ENCODE data around the gene UBR3. TPM values are rescaled to one million over a fixed set of nuclear protein-coding genes. Genes with fewer than 3 reads are reported as not detected.
"Not testable (repeated sequence)": the region's sequence is repeated elsewhere in the genome, so short reads cannot be mapped to it uniquely, and the experiment has no call there.

The UBR3 gene
- total RNA-seq, 4 donors from 2014 or later, result 87.4 to 101 (median 97.3) TPM

DNA sequence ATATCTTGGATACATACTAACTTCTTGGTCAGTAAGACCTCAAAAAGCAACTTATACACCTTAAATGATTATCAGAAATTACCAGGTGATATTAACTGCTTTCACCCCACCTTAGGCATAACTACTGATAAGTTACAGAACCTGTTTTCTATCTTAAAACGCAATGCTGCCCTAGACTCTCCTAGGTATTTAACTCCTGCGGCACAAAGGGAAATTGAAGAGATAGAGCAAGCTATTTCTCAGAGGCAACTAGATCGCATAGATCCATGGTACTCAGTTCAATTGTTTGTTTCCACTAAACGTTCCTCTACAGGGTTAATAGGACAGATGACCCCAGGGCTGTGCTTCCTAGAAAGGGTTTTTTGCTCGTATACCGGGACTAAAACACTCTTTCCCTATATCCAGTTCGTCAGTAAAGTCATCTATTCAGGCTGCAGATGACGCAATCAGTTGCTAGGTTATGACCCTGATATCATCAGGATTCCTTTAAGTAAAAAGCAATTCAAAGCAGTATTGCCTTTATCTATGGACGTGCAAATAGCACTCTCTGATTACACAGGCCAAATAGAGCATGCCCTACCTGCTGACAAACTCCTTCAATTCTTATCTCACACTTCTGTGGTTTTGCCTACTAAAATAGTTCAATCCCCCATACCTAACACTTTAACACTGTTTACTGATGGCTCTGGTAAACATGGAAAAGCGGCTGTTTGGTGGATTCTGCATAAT, 288.4 kb downstream of the UBR3 start:
- Histone ChIP-seq H3K4me3 (no peak overlapping the region), H3K36me3 (no peaks in the 10 kb centered on the region), H3K27me3 (no peaks in the 10 kb centered on the region), H3K27ac (no peak overlapping the region), H3K4me1 (no peaks in the 10 kb centered on the region), H3K9me3 (peaks cover 0 to 18% (median 0%) of the 10 kb centered on the region in 4 donors)
- TF ChIP-seq EP300 (IDR thresholded peaks at IDR 0.05) (no peak), POLR2A (IDR thresholded peaks at IDR 0.05) (no peak)
- TF ChIP-seq, protein P1, sequence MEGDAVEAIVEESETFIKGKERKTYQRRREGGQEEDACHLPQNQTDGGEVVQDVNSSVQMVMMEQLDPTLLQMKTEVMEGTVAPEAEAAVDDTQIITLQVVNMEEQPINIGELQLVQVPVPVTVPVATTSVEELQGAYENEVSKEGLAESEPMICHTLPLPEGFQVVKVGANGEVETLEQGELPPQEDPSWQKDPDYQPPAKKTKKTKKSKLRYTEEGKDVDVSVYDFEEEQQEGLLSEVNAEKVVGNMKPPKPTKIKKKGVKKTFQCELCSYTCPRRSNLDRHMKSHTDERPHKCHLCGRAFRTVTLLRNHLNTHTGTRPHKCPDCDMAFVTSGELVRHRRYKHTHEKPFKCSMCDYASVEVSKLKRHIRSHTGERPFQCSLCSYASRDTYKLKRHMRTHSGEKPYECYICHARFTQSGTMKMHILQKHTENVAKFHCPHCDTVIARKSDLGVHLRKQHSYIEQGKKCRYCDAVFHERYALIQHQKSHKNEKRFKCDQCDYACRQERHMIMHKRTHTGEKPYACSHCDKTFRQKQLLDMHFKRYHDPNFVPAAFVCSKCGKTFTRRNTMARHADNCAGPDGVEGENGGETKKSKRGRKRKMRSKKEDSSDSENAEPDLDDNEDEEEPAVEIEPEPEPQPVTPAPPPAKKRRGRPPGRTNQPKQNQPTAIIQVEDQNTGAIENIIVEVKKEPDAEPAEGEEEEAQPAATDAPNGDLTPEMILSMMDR (IDR thresholded peaks at IDR 0.05), result no peak
- no peak for DNase-seq (ENCODE audit: low spot score in 2 of 2)
- 52 to 55% methylated on average over 10 of the region's 10 CpGs for WGBS, 2 donors

DNA sequence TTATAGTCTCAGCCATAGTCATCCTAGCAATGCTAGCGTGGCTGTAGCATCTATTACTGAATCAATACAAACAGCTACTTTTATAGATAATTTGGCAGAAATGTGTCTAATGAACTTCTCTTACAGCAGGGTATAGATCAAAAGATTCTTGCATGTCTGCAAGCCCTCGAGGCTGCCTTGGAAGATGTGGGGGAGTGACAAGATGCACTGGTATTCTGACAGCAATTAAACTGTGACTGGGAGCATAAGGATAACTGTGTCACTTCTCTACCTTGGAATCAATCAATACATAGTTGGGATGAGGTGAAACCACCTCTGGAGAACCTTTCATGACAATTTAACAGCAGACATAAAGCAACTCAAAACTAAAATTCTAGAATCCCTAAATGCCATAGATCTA, 291.4 kb downstream of the UBR3 start:
- H3K27ac ChIP-seq, result no peak overlapping the region
- WGBS, 2 donors, result 62 to 68% methylated on average over 2 of the region's 2 CpGs
- no peaks in the 10 kb centered on the region for H3K4me1 ChIP-seq
- no peaks in the 10 kb centered on the region for H3K27me3 ChIP-seq
- no peaks in the 10 kb centered on the region for H3K36me3 ChIP-seq
- no peak for DNase-seq (ENCODE audit: low spot score in 2 of 2)
- TF ChIP-seq, protein P1 (IDR thresholded peaks at IDR 0.05), result no peak
- TF ChIP-seq POLR2A (IDR thresholded peaks at IDR 0.05), result no peak
- TF ChIP-seq EP300 (IDR thresholded peaks at IDR 0.05), result no peak
- H3K9me3 ChIP-seq, result peaks cover 0 to 14% (median 0%) of the 10 kb centered on the region in 4 donors
- H3K4me3 ChIP-seq, result no peak overlapping the region

DNA sequence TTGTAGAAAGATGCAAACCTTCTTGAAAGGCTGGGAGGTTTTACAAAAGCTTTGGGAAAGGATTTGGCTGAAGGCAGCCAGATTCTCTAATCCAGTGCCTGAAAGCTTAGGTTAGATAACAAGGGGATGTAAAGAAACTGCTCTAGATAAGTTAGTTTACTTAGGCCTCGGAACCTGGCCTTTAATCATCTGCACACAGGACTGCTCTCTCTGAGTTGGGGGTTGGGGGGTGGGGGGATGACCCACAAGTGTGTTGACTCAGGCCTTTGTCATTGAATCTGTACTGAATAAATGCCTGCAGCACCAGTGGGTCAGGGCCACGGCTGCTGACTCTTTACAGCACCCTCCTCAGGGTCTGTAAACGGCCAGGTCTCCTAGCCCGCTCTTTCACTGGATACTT, 292.1 kb downstream of the UBR3 start:
- not testable (repeated sequence) for H3K27ac ChIP-seq; H3K4me3 ChIP-seq; H3K36me3 ChIP-seq; H3K27me3 ChIP-seq; H3K4me1 ChIP-seq; DNase-seq (ENCODE audit: low spot score in 2 of 2)
- H3K9me3 ChIP-seq, result peaks cover 0 to 14% (median 0%) of the 10 kb centered on the region in 4 donors
- WGBS, 2 donors, result 83 to 96% methylated on average over 4 of the region's 4 CpGs

DNA sequence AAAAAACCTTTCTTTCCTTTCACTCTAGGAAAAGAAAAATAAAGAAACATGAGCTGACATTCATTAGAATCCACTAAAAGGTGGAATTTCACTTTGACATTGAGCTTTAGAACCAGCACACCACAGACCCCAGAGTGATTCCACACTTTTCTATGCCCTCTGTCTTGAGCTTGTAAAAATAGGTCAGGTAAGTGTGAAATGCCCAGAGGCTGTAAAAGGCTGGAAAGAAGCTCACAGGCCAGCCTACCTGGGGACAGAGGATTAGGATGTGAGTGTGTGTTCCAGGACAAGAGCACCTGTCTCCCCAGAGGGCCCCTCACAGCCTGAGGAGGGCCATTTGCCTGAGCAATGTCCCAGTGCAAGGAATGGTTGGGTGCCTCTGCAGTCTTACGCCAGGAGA, 294.4 kb downstream of the UBR3 start:
- H3K4me3 ChIP-seq, result no peak overlapping the region
- TF ChIP-seq POLR2A (IDR thresholded peaks at IDR 0.05), result no peak
- TF ChIP-seq, protein P1 (IDR thresholded peaks at IDR 0.05), result no peak
- TF ChIP-seq EP300 (IDR thresholded peaks at IDR 0.05), result no peak
- WGBS, 2 donors, result 91 to 100% methylated on average over 1 of the region's 1 CpG
- H3K36me3 ChIP-seq, result no peaks in the 10 kb centered on the region
- H3K27me3 ChIP-seq, result no peaks in the 10 kb centered on the region
- no peak for DNase-seq (ENCODE audit: low spot score in 2 of 2)
- no peak overlapping the region for H3K27ac ChIP-seq
- no peaks in the 10 kb centered on the region for H3K9me3 ChIP-seq
- H3K4me1 ChIP-seq, result no peaks in the 10 kb centered on the region

DNA sequence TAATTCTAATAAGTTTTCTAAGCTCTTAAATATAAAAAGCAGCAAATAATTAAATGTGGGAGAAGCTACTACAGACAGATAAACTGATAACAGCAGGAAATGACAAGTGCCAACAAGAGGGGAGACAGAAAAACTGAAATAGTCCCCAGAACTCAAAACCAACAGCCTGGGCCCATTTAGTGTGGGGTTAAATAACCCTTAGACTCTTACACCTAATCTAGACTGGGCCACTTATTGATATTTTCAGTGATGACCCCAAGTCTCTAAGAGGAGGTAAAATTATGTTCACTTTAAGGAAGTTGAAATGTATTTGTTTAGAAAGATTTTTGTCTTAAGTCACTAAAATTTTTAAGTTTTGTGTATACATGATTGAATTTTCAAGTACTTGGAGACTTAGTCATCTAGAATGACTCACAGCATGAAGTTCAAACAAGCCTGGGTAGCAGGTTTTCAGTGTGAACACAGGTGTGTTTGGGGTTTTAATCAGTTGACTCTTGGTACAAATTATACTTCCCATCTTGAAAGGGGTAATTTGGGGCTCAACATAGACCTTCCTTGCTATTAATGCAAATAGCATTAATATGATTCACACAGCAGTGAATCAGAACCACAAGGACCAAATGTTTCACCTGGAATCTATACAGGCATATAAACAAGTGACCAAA, 295.8 kb downstream of the UBR3 start:
- Histone ChIP-seq H3K36me3 (no peaks in the 10 kb centered on the region), H3K4me3 (no peak overlapping the region), H3K27ac (no peak overlapping the region), H3K9me3 (no peaks in the 10 kb centered on the region), H3K4me1 (no peaks in the 10 kb centered on the region), H3K27me3 (no peaks in the 10 kb centered on the region)
- DNase-seq (ENCODE audit: low spot score in 2 of 2), result no peak
- TF ChIP-seq EP300 (IDR thresholded peaks at IDR 0.05), result no peak
- no peak for TF ChIP-seq POLR2A (IDR thresholded peaks at IDR 0.05)
- TF ChIP-seq, protein P1 (IDR thresholded peaks at IDR 0.05), result no peak
